Upper lobe of right lung (tissue), 1 donor: Measurements from ENCODE around the gene ALOX5AP. TPM values are rescaled to one million over a fixed set of nuclear protein-coding genes. Genes with fewer than 3 reads are reported as not detected.

Experiments
- ATAC-seq: fragments of 200-7000 bp; cut with Tn5 transposase; one replicate; pipeline ENCODE4 v1.9.1; 2020; ENCODE audit warnings: mild to moderate bottlenecking, moderate library complexity
- DNase-seq: peaks from one replicate; pipeline ENCODE4 v3.0.0-alpha.2; 2020
- H3K27ac ChIP-seq: fragments of 200-600 bp; one replicate; pipeline ENCODE4 v1.8.0; 2022
- H3K27me3 ChIP-seq: fragments of 200-600 bp; one replicate; pipeline ENCODE4 v1.8.0; 2022; ENCODE audit warnings: mild to moderate bottlenecking
- H3K36me3 ChIP-seq: fragments of 200-600 bp; one replicate; pipeline ENCODE4 v1.8.0; 2022
- H3K4me1 ChIP-seq: fragments of 200-600 bp; one replicate; pipeline ENCODE4 v1.8.0; 2022
- H3K4me3 ChIP-seq: fragments of 200-600 bp; one replicate; pipeline ENCODE4 v1.8.0; 2022; ENCODE audit warnings: mild to moderate bottlenecking
- H3K9me3 ChIP-seq: fragments of 200-600 bp; one replicate; pipeline ENCODE4 v1.8.0; 2022
- CTCF ChIP-seq: fragments of 200-600 bp; IDR thresholded peaks from one replicate; pipeline ENCODE4 v1.8.0; 2022; ENCODE audit warnings: antibody characterized with exemption
- intact Hi-C: fragments of 100-400 bp; cut with DNase I; formaldehyde crosslinking; loops from one replicate; pipeline ENCODE4 v1.11.0; 2022
- total RNA-seq: library from RNA; stranded (reverse); fragmentation: NEBNext Ultra II Directional; extraction: Animal tissue kit (Norgen Biotek cat#: 25700); gene quantifications from one replicate; pipeline ENCODE4 v1.2.1, GENCODE V29; 2021
- donor health status: DM: no; HTN: yes; CAD: no; lungs with severe emphysema.

Gene ALOX5AP
- total RNA-seq, 1 donor from 2014 or later, result 195 TPM

DNA sequence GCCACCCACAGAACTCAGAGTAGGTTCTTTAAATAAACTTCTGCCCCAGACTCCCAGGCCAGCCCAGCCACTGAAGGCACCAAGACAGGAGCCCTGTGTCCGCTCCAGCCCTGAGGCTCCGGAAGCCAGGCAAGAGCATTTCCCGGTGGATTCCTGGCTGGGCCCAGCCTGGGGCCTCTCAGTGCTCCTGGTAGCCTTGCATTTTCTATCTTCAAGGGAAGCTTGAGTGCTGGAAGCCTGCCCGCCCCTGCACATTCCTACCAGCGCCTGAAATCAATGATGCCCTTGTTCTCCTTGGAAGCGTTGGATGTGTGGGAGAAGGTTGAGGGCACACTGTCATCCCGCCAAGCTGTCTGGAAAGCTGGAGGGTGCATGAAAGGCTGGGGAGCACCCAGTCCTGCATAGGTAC lies 70.3 kb downstream of the ALOX5AP start:
- Histone ChIP-seq H3K27ac (no peak overlapping the region), H3K9me3 (no peaks in the 10 kb centered on the region), H3K4me3 (no peak overlapping the region), H3K4me1 (peaks cover 11% of the 10 kb centered on the region), H3K36me3 (no peaks in the 10 kb centered on the region), H3K27me3 (no peaks in the 10 kb centered on the region)
- no peak for DNase-seq
- intact Hi-C loops, result loop anchor here (10.0 kb wide), 1 partner anchor 681 kb away; no protein-coding TSS in a partner anchor
- ATAC-seq, result no peak
- TF ChIP-seq CTCF, result no peak

- no peak for ATAC-seq
- intact Hi-C loops, result loop anchor here (10.0 kb wide), 1 partner anchor 682 kb away; no protein-coding TSS in a partner anchor
Observed at GRCh38 chr13:30806784-30807183, 71.4 kb downstream of the ALOX5AP start.

DNA sequence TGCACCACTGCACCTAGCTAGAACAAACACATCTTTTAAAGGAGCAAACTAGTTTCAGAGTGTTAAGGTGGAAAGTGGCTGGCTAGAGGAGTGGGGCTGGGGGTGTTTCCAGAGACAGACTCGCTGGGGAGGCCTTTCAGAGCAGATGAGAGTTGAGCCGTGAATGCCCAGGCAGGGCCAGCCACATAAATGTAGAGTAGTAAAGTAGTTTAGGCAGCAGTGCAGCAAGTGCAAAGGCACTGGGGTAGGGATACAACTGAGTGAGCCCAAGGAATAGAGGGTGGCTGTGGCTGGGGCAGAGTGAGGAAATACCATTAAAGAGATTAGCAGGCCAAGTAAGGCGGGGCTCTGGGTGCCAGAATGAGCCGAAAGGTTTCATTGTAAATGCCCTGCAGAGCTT lies 72.0 kb downstream of the ALOX5AP start:
- ATAC-seq (no peak), DNase-seq (no peak)
- H3K9me3 ChIP-seq, result no peaks in the 10 kb centered on the region
- intact Hi-C loops, result loop anchor here (10.0 kb wide), 1 partner anchor 683 kb away; no protein-coding TSS in a partner anchor
- no peaks in the 10 kb centered on the region for H3K36me3 ChIP-seq
- no peak overlapping the region for H3K27ac ChIP-seq
- TF ChIP-seq CTCF, result no peak
- no peaks in the 10 kb centered on the region for H3K27me3 ChIP-seq
- no peak overlapping the region for H3K4me3 ChIP-seq
- peaks cover 11% of the 10 kb centered on the region for H3K4me1 ChIP-seq

More at GRCh38 chr13:30806784-30807183, 71.4 kb downstream of the ALOX5AP start:
- TF ChIP-seq CTCF, result no peak
- peaks cover 11% of the 10 kb centered on the region for H3K4me1 ChIP-seq
- no peak overlapping the region for H3K27ac ChIP-seq
- no peak overlapping the region for H3K4me3 ChIP-seq
- H3K36me3 ChIP-seq, result no peaks in the 10 kb centered on the region
- no peaks in the 10 kb centered on the region for H3K27me3 ChIP-seq
- H3K9me3 ChIP-seq, result no peaks in the 10 kb centered on the region
- DNase-seq, result no peak

GRCh38 chr13:30808600-30808999 lies 73.3 kb downstream of the ALOX5AP start:
- no peak for DNase-seq

DNA sequence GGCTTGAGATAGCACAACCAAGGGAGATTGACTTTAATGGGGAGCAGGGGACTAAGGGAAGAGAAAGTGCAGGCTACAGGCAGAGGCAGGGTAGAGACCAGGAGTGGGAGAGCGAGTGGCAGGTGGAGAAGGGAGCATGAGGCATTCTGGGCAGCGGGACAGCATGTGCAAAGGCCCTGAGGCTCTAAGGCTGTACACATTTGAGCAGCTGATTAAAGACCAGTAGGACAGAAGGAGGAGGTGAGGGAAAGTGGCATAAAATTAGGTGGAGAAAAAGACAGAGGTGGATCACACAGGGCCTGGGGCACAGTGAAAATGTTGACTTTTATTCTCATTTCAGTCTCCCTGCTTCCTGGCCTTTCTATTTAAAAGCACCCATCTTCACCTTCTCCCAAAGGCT lies 74.4 kb downstream of the ALOX5AP start:
- Histone ChIP-seq H3K4me1 (no peaks in the 10 kb centered on the region), H3K4me3 (no peak overlapping the region), H3K9me3 (no peaks in the 10 kb centered on the region), H3K27ac (no peak overlapping the region), H3K36me3 (no peaks in the 10 kb centered on the region), H3K27me3 (no peaks in the 10 kb centered on the region)
- ATAC-seq (no peak), DNase-seq (no peak)
- intact Hi-C loops, result loop anchor here (10.0 kb wide), 1 partner anchor 685 kb away; no protein-coding TSS in a partner anchor
- TF ChIP-seq CTCF, result no peak

More at GRCh38 chr13:30808600-30808999, 73.3 kb downstream of the ALOX5AP start:
- no peaks in the 10 kb centered on the region for H3K9me3 ChIP-seq
- intact Hi-C loops, result loop anchor here (10.0 kb wide), 1 partner anchor 684 kb away; no protein-coding TSS in a partner anchor
- no peaks in the 10 kb centered on the region for H3K4me1 ChIP-seq
- no peaks in the 10 kb centered on the region for H3K27me3 ChIP-seq
- ATAC-seq, result no peak
- no peak overlapping the region for H3K4me3 ChIP-seq
- no peak for TF ChIP-seq CTCF
- no peak overlapping the region for H3K27ac ChIP-seq
- no peaks in the 10 kb centered on the region for H3K36me3 ChIP-seq

DNA sequence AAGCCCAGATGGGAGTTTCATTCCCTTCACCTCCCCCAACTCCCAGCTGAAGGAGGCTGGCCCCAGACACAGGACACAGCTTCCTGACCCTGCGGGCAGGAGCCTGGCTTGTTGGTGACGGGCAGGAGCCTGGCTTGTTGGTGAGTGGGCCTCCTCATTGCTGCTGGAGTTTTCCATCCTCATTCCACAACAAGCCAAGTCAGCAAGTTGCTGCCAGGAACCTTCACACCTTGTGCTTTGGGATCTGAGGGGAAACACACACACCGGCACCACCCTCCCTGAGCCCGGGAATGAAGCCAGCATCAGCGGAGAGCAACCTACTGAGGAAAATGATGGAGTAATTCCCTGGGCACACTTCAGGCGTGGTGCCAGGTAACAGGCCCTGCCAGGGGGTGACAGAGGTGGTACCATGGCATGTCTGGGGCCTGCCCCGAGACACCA lies 74.9 kb downstream of the ALOX5AP start:
- Histone ChIP-seq H3K4me1 (no peaks in the 10 kb centered on the region), H3K36me3 (no peaks in the 10 kb centered on the region), H3K4me3 (no peak overlapping the region), H3K27ac (no peak overlapping the region), H3K9me3 (no peaks in the 10 kb centered on the region), H3K27me3 (no peaks in the 10 kb centered on the region)
- no peak for TF ChIP-seq CTCF
- ATAC-seq (no peak), DNase-seq (no peak)
- intact Hi-C loops, result no loop called here
